SH-SY5Y (cell line): ENCODE data around the gene SLC39A11.

Experiments
- GATA2 ChIP-seq: IDR thresholded peaks from 2 replicates; pipeline ENCODE4 v1.6.1; 2011; ENCODE audit warnings: mild to moderate bottlenecking, low read depth, low read length
- GATA3 ChIP-seq: IDR thresholded peaks from 2 replicates; pipeline ENCODE4 v1.6.1; 2011; ENCODE audit warnings: low read depth, mild to moderate bottlenecking, low read length, moderate library complexity

Gene SLC39A11

DNA sequence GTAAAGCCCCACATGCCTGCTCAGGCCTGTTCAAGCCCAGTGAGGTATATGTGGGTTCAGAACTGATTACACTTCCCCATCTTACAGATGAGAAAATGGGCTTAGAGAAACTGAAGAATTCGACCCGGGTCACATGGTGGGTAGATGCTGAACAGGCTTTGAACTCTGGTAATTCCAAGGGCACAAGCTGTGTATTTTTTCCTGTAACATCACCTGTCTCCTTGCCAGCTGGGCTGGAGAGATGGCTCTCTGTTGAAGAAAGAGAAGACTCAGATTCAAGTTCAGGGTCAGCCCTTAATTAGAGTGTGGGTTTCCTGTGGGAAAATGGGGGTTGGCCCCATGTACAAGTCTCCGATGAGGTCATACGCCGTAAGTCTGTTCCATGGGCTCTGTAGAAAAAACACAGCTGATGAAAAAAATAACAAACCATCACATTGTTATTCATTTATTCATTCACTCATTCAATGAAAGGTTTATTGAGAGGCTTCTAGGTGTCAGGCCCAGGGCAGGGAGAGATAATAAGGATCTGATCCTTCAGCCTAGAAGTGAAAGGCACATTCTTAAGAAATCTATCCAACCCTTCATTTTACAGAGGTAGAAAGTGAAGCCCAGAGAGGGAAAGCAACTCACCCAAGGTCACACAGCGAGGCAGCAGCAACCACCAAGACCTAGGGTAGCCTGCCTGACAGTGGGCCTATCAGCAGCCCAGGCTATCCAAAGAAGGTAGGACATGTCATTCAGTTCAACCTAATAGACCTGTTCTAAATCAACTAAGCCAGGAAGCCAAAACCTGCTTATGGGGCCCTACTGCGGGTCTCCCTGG is 488.9 kb downstream of the SLC39A11 start:
- TF ChIP-seq GATA2: no peak
- TF ChIP-seq GATA3: no peak

DNA sequence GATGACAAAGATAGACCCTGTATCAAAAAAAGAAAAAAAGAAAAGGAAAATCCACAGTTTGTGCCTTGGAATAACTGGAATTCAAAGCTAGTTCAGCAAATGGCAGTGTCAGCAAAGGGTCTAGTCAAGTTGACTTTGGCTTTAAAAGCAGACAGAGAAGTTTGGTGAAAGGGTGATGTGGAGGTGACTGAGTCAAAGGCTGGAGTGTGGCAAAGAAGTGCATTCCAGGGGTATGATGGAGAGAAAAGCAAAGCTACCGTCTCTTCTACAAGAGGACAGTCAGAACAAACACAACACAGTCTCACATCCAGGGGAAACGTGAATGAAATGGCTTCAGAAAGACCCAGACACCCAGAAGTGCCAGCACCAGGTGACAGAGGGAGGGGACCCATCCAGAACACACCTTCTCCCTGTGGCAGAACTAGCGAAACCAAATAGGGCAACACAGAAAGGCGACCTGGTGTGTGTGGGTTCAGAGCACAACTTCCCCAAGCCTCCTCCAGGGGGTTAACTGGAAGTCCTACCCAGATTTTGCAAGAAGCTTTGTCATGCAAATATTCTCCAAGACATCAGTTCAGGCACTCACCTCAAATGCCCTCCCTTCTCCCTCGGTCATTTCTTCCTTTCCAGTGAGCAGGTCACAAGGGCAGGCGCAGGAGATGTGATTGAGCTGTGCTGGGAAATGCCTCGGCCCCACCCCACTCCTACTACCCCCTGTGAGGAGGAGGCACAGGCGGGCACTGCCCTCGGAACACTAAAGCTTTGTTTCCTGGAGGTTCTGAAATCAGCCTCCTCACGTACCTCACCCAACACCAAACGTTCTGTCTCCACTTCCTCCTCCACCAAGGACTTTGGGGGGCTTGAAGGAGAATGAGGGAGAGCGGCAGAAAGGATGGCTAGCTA is 489.7 kb downstream of the SLC39A11 start:
- no peak for TF ChIP-seq GATA2
- TF ChIP-seq GATA3: no peak

DNA sequence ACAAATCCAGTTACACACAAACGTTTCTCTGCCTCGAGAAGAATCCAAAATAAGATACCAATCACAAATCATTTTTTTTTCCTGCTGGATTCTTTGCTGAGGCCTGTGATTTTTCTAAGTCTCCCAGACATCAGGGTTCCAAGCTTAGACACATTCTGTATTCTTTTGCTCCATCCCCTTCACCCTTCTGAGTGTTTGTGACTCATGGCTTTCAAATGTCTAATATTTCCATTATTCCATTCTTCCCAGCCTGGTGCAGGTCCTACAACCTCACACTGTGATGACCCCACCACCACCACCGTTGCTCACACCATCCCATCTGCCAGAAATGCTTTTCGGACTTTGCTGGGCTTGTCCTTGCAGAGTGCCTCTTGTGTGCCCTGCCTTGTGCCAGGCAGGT is 491.6 kb downstream of the SLC39A11 start:
- no peak for TF ChIP-seq GATA2
- no peak for TF ChIP-seq GATA3

DNA sequence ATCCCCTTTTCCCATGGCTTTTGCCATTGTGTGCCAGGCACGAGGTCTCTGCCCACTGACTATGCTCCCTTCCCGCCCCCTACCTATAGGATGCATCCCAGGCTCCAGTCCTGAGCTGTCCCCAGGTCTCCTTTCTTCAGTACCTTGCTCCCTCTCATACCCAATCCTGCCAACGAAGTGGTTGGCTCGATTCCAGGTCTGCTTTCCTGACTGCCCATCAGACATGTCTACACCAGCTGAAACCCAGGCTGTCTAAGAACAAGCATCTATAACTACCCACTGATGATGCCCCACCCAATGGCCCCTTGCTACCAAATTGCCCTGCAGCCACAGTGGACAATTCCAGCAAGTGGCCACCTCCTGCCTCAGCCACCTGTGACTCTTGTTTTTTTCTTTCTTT is 492.6 kb downstream of the SLC39A11 start:
- no peak for TF ChIP-seq GATA3
- no peak for TF ChIP-seq GATA2

DNA sequence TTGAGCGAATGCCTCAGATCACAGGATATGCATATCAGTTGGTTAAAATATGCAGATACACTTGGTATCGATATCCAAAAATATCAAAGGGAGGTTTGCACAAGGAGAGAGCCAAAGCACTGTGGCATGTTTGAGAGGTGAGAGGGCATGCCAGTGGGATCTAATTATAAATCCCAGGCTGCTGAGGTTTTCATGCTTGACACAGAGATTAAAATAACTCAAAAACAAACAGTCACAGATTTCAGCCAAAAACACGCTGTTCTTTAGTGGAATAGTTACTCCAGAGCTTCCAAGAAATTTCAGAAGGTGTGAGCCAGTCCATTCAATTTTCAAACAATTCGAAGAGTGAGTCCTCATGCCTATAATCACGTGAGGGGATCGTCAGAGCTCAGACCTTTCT is 493.8 kb downstream of the SLC39A11 start:
- TF ChIP-seq GATA3: no peak
- TF ChIP-seq GATA2: no peak

DNA sequence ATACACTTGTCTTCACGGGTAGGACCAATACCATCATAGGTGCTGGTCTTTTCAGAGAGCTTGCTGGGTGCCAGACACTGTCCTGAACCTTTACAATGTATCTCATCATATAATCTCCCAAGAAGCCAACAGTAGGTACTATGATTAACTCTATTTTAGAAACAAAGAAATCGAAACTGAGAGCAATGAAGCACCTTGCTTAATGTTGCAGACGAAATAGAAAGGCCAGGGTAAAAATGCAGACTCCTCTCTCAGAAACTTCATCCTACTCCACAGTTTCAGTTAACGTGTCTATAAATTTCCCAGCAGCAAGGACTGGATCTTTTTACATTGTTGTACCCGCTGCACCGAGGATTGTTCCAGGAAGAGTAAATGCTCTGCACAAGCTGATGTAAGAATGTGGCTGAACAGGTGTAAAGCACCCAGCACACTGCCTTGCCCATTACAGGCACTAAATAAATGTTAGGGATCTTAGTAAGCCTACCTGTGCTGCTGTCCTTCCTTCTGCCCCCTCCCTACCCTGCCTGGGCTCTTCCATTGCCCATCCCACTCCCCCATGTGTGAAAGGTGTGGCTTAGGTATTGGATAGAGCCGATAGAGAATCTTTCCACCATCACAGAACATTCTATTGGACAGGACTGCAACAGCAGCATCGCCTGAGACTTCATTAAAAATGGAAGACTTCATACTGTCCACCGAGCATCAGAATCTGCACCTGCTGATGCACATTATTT is 495.0 kb downstream of the SLC39A11 start:
- TF ChIP-seq GATA2: no peak
- no peak for TF ChIP-seq GATA3
